EL (cell line): ENCODE data around the gene MRTFA.
"Not testable (repeated sequence)": the region's sequence is repeated elsewhere in the genome, so short reads cannot be mapped to it uniquely, and the experiment has no call there.

ENCODE experiments used
- DNase-seq: peaks from one replicate; pipeline ENCODE4 v3.0.0-alpha.2; 2016

The MRTFA gene

DNA sequence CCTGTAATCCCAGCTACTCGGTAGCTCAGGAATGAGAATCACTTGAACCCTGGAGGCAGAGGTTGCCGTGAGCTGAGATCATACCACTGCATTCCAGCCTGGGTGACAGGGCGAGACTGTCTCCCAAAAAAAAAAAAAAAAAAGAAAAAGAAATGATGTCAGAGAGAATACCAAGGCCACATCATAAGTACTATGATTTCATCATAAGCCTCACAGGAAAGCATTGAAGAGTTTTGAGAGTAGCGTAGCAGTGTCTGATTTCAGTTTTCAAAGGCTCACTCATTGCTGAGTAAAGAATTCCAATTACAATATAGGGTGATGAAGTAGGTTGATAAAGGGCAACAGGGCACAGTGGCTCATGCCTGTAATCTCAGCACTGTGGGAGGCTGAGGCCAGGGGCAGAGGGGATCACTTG lies 88.8 kb downstream of the MRTFA start:
- peak; percentile 65 for DNase-seq

DNA sequence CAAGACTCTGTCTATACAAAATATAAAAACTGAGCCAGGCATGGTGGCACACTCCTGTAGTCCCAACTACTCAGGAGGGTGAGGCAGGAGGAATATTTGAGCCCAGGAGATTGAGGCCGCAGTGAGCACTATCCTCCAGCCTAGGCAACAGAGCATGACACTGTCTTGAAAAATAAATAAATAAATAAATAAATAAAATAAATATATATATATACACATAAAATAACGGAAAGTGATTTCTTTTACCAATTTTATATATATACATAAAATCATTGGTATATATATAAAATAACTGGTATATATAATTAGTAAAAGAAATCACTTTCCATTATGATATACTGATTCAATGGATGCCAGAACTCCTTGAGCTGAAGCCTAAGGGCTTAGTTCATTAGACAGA lies 91.8 kb downstream of the MRTFA start:
- no peak for DNase-seq

DNA sequence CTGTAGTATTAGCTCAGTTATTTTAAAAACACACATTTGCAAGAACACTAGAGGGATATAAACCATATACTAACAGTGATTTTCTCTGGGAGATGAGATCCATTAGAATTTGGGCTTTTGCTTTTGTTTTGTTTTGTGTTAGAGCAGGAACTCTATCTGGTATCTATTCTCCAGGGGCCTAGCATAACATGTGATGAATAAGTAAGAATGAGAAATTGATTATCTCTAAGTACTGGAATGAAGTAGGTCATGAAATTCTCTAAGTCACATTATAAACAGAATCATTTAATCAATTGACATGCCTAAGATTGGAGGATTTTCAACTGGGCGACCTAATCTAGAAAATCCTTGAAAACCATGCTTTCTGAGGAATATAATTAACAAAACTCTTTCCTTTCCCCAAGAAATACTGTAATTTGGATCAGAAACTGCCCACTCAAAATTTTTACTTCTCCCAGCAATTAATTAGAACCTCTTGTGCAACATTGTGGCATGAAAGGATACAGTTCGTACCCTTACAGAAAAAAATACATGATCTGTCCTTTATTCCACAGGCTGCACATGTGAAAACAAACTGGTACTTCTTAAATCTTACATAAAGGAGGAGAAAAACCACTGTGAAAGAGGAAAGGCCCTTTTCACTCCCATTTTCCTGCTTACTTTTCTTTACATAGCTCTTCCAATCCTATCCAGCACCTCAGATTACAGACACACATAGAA lies 93.5 kb downstream of the MRTFA start:
- no peak for DNase-seq

DNA sequence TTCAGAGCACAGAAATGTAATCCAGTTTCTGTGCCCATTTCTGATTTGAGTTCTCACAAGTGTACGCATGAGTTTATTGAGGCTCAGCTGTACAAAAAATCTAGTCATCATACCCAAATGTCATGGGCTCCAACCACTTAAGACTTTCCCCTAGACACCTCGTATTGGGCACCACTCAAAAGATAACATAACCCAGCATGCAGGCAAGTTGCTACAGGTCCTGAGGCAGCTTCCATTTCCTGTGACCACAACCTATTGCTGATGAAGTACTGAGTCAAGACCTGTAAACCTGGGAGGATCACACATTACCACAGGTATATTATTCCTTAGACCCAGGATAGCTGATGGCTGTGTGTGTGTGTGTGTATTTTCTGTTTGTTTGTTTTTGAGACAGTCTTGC lies 95.2 kb downstream of the MRTFA start:
- no peak for DNase-seq

DNA sequence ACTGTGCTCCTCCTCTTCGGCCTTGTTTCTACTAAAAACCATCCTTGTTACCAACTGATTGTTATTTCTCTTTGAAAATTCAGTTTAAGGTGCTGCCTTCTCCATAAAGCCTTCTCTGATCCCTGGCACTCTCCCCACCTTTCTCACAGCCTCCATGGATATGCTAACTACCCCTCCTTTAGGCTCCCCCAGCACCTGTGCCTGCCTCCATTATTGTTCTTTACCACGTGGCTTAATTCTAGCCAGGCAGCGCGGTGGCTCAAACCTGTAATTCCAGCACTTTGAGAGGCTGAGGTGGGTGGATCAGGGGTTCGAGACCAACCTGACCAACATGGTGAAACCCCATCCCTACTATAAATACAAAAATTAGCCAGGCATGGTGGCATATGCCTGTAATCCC lies 96.3 kb downstream of the MRTFA start:
- DNase-seq = no peak

DNA sequence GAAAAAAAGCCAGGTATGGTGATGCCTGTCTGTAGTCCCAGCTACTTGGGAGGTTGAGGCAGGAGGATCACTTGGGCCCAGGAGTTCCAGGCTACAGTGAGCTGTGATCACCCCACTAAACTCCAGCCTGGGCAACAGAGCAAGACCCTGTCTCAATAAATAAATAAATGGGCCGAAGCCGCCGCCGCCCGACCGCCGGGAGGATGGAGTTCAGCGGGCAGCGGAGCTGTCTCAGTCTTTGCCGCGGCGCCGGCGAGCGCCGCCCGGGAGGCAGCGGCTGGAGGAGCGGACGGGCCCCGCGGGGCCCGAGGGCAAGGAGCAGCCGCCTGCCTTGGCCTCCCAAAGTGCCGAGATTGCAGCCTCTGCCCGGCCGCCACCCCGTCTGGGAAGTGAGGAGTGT lies 100.4 kb downstream of the MRTFA start:
- DNase-seq = not testable (repeated sequence)

DNA sequence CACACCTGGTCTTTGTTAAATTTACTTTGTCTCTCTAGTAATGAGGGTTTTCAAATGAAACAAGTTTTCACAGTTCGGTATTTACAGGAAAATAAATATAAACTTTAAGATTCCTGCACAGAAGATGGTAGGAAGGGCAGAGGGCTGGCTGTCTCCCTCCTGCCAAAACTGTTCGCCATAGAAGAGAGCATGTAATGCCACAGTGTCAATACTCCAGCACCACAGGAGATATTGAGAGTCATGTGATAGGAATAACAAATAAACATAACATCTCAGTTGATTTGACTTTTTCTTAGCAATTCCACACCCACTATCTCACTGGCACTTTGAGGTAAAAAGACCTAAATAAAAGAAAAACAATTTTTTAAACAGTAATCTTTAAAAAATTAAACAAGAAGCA lies 100.9 kb downstream of the MRTFA start:
- DNase-seq = no peak

DNA sequence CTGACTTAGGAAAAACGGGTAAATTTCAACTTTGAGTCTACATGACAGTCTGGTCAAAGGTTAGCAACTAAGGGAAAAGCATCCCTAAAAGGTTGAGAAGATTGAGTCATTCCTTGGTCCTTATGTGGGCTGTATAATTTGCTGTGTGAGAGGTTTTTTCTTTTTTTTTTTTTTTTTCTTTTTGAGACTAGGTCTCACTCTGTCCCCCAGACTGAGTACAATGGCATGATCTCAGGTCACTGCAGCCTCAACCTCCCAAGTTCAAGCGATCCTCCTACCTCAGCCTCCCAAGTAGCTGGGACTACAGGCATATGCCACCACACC lies 101.4 kb downstream of the MRTFA start:
- no peak for DNase-seq

DNA sequence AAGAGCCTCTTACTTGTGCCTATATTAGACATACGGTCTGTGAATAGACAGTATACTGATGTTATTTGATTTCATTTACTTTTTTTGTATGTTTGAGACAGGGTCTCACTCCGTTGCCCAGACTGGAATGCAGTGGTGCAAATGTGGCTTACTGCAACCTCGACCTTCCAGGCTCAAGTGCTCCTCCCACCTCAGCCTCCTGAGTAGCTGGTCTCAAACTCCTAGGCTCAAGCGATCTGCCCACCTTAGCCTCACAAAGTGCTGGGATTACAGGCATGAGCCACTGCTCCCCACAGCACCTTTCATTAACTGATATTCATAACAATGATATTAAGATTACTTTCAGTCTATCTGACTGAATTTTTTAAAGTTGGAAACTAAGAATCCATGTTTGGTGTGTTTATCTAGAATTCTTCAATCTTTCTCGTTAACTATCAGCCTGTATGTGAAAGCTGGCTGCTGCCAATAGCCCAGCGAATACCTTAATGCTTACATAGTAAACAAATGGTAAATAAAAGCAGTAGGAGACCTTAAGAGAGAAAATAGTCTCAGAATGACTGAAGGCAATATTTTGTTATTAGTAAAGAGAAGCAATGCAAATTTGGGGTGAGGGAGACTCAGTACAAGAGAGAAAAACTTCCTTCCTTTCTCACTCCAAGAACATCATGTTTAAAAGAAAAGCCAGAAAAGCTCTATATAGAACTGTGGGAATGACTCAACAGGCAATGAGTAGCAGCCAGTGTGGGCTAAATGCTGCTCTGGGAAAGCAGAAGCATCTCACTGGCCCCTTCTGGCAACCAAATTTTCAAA lies 101.9 kb downstream of the MRTFA start:
- DNase-seq = peak; percentile 72

DNA sequence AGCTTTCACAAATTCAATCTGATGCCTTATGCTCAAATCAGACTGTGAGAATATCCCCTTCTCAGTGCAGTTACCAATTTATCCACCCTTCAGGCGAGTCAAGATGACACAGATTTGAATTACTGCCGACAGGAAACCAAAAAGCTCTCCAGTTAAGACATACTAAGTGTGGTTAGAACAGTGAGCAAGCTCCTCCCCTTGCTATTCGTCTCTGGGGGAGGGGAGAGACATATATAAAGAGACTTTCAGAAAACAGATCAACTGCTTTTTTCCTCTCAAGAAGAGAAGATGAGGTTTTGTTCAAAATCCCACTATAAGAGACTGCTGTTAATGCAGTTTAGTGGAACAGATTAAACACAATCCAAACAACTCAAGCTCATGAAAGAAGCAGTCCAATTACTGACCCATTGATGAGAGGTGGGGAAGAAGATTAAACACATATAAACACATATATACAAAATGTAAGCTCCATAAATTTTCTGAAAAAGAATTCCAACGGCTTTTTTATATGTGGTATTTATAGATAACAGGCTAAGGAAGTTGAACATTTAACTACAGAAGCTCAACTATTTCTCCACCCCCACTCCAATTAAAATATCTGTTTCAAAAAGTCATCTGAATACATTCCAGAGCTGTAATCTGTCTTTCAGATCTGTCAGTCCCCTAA lies 102.7 kb downstream of the MRTFA start:
- peak; percentile 83 for DNase-seq

DNA sequence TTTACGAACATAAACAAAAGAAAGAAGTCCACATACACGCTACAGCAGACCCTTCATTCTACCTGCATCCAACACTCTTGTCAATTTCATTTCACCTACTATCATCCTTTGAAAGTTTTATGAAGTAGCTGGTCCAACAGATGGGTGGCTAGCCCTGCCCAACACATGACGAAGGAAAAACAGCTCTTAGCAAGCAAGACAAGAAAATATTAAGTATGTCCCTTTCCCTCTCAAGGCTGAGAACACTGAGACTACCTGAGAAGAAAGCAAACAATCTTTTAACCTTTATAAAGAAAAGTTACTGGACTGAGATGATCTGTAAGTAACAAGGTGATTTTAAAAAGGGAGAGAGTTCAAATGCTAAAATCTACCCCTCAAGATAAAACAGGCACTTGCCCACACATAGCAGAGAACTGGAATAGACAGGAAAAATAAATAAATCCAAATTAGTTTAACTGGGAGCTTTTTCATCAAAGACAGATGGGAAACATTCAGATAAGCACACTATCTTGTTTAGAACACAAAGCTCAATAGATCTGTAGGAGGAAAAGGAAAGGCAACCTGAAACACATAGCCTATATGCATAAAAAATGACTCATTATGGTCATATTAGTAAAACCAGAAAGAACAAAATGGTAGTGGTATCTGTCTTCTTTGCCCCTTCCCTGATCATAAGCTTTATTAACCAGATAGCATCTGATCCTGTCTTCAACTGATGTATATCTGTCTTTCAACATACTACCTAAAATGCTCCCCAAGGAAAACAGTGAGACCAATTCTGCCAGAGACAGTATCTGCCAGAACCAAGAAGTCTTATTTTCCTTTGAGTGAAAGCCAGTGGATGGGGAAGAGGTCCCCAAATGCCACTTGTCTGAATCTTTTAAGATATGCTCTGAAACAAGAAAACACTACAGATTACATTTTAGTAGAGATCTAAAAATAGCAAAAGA lies 104.3 kb downstream of the MRTFA start:
- DNase-seq = no peak

DNA sequence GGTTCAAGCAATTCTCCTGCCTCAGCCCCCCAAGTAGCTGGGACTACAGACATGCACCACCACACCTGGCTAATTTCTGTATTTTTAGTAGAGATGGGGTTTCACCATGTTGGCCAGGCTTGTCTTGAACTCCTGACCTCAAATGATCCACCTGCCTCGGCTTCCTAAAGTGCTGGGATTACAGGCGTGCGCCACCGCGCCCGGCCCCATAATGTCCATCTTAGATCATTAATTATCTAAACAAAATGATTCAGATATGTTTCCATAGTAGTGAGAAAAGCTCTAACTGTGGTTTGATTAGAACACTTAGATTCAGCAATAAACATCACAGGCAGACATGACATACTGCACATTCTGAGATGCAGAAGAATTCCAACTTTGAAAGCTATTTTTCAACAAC lies 106.1 kb downstream of the MRTFA start:
- DNase-seq = not testable (repeated sequence)

DNA sequence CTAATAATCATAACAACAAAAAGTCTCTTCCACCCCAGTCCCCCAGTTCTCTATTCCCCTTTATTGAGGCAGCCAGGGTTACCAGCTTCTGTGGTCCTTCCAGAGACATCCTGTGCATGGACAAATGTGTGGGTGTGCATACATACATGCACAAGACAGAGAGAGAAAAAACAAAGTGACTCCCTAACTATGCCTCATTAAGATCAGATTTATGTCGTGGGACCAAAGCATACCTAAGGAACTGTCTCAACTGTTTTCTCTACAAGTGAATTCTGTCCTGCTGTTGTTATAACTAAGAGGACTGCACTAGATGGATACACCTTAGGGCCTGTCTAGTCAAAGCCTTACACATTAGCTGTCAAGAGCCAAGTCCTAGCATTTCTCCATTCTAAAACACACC lies 106.7 kb downstream of the MRTFA start:
- no peak for DNase-seq

DNA sequence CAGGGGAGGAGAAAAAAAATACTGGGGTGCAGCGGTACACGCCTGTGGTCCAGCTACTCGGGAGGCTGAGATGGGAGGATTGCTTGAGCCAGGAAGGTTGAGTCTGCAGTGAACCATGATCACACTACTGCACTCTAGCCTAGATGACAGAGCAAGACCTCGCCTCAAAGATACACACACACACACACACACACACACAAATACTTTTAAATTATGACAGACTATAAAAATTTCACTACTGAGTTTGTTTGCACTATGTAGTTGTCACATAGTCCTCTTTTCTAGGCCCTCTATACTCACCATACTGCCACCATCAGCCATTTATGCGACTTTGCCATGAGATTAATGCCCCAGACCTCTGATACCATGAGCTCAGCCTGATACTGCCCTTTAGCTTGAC lies 109.6 kb downstream of the MRTFA start:
- DNase-seq = no peak

DNA sequence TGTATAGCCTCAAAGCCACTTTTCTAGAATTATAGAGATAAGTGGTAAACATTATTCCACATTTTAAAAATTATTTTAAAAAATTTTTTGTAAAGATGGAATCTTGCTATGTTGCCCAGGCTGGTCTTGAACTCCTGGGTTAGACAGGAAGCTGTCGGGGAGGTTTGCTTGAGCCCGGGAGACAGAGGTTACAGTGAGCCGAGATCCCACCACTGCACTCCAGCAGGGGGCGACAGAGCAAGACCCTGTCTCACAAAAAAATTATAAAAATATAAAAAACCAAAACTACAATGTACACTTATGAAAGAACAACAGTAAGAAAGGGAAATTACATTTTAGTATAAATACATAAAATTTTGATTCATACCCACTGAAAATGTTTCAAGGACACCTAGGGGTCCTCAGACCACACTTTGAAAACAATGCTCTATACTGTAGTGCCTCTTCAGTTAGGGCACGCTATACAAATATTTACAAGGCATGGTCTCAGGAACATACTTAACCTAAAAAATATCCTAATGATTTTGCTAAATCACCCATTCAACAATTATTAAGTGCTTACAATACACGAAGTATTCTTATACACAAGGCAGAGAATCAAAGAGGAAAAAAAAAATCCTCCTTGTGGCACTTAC lies 111.2 kb downstream of the MRTFA start:
- DNase-seq = peak; percentile 61

DNA sequence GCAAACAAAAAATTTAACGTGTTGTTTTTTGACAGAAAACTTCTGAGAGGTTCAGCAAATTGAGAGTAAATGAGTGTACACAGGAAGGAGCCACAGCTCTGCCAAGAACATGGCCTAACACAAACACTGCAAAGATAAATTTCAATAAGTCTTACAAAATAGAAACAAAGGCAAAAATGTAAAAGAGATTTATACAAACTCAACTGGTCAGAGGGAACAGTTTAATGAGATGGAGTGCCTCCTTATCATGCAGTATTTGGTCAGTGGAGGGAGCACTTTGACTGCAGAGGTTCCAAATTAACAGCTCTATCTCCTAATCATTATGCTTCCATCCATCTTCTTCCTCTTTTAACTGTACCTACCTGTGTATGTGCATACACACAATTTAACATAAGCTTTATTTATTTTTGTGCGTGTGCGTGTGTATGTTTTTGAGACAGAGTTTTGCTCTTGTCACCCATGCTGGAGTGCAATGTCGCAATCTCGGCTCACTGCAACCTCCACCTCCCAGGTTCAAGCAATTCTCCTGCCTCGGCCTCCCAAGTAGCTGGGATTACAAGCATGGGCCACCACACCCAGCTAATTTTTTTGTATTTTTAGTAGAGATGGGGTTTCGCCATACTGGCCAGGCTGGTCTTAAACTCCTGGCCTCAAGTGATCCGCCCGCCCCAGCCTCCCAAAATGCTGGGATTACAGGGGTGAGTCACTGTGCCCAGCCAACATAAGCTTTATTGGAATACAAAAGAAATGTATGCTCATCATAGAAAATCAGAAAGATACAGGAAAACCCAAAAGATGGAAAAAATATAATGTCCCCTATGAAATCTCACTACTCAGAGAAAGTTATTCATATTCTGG lies 111.9 kb downstream of the MRTFA start:
- DNase-seq = peak; percentile 35

DNA sequence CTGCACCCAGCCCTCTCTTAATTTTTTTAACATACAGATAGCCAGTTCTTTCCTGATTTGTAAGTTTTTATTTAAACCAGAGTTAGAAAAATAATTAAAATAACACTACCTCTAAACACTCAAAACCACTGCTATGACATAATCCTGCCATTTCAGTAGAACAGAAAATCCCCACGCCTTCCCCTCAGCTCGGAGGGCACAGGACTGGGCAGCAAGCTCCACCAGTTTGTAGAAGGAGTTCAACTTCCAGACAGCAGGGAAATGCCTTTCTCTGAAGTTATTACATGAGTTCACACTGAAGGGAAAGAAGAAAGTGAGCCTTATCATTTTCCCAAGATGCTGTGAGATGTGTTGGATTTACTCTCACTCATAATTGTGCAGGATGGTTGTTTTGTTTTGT lies 114.4 kb downstream of the MRTFA start:
- DNase-seq = no peak

DNA sequence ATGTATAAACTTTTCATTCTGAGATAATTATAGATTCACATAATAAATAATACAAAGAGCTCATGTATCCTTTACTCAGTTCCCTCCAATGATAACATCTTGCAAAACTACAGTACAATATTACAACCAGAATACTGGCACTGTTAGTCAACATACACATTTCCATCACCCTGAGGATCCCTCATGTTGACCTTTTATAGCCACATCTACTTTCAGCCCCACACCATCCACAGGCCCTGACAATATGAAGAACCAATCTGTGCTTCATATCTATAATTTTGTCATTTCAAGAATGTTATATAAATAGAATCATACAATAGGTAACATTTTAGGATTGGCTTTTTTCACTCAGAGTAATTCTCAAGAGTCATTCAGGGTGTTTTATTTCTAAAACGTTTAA lies 115.5 kb downstream of the MRTFA start:
- no peak for DNase-seq

DNA sequence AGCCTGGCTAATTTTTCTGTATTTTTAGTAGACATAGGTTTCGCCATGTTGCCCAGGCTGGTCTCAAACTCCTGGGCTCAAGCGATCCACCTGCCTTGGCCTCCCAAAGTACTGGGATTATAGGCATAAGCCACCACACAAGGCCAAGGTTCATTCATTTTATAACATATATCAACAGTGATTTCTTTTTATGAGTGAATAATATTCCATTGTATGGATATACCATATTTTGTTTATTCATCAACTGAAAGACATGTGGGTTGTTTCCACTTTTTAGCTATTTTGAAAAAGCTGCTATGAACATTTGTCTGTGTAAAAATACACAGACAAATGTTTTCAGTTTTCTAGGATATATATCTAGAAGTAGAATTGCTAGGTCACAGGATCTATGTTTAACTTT lies 116.0 kb downstream of the MRTFA start:
- no peak for DNase-seq

DNA sequence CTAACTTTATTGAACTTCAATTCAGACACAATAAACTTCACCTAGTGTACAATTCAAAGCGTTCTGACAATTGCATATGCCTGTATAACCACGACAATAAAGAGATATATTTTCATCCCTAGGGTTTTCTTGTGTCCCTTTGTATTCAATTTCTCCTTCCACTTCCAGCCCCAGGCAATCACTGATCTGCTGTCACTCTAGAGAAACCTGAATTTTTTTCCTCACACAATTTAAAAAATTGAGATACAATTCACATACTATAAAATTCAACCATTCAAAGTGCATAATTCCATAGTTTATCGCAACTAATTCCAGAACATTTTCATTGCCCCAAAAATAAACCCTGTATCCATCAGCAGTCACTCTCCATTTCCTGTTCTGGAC lies 116.6 kb downstream of the MRTFA start:
- no peak for DNase-seq

DNA sequence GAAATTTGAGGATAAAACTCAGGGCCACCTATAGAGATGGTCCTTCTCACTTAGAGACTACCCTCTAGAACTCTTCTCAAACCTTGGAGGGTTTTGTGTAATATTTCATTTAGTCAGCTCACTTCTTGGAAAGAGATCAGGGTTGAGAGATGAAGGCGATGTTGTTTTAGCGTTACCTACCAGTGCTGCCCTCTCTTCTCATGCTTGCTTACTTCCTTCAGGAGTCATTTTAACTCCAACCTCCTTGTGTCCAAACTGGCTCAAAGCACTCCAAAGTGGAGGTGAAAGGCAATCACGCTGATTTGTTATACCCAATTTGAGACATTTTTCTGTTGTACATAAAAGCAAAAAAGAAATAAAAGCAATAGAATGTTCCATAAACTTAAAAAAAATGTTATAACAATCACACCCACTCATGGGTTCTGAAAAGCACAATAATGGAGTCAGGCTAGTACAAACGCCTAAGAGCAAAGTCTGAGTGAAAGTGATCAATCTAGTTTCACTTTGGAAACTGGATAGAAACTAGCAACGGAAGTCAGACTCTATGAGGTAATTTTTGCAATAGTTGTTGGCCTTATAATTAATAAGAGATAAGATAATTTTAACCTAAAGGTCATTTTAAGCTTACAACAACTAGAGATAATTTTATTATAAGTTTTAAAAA lies 117.1 kb downstream of the MRTFA start:
- DNase-seq = no peak
